ES-I3 (cell line): ENCODE data around the gene ARFGAP3.

Experiments used
- H3K36me3 ChIP-seq: 2 replicates; pipeline ENCODE4 v1.6.1; 2013; ENCODE audit warnings: mild to moderate bottlenecking, low read length, control low read depth, moderate library complexity; ENCODE audit not compliant: insufficient read depth
- H3K4me1 ChIP-seq: 2 replicates; pipeline ENCODE4 v1.6.1; 2013; ENCODE audit warnings: mild to moderate bottlenecking, control low read depth, low read length; ENCODE audit not compliant: insufficient read depth
- H3K9ac ChIP-seq: 2 replicates; pipeline ENCODE4 v1.6.1; 2013; ENCODE audit warnings: low read depth, mild to moderate bottlenecking, low read length, moderate library complexity
- H3K9me3 ChIP-seq: 2 replicates; pipeline ENCODE4 v1.6.1; 2013; ENCODE audit warnings: mild to moderate bottlenecking, low read length, moderate library complexity; ENCODE audit not compliant: control insufficient read depth, insufficient read depth

Gene ARFGAP3

DNA sequence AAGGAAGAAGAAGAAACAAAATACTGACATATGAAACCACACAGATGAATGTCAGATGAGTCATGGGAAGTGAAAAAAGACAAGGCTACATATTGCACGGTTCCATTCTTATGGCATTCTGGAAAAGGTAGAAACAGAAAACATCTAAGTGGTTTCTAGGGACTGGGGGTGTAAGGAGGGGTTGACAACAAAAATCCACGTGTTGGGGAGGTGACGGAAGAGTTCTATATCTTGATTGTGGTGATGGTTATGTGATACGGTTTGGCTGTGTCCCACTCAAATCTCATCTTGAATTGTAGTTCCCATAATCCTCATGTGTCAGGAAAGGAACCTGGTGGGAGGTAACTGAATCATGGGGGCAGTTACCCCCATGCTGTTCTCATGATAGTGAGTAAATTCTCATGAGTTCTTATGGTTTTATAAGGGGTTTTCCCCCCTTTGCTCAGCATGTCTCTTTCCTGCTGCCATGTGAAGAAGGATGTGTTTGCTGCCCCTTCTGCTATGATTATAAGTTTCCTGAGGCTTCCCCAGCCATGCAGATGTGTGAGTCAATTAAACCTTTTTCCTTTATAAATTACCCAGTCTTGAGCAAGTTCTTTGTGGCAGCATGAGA, 6.4 kb upstream of the ARFGAP3 start:
- H3K9ac ChIP-seq, result no peak overlapping the region
- no peaks in the 10 kb centered on the region for H3K36me3 ChIP-seq
- H3K4me1 ChIP-seq, result peaks cover 4% of the 10 kb centered on the region; the same call in 1 of the 2 replicates
- no peaks in the 10 kb centered on the region for H3K9me3 ChIP-seq

GRCh38 chr22:42862045-42862734, 5.1 kb upstream of the ARFGAP3 start:
- H3K9ac ChIP-seq, result no peak overlapping the region
- 0 out of 2 replicates have a peak, but pooled peaks cover 3% of the 10 kb centered on the region for H3K9me3 ChIP-seq
- no peaks in the 10 kb centered on the region for H3K36me3 ChIP-seq
- H3K4me1 ChIP-seq, result peaks cover under 1% of the 10 kb centered on the region; the same call in 1 of the 2 replicates

GRCh38 chr22:42860968-42861367, 3.9 kb upstream of the ARFGAP3 start:
- Histone ChIP-seq H3K4me1 (no peaks in the 10 kb centered on the region), H3K36me3 (no peaks in the 10 kb centered on the region), H3K9me3 (0 out of 2 replicates have a peak, but pooled peaks cover 3% of the 10 kb centered on the region), H3K9ac (no peak overlapping the region)

GRCh38 chr22:42857845-42858481, 890 bp upstream of the ARFGAP3 start:
- Histone ChIP-seq H3K9me3 (0 out of 2 replicates have a peak, but pooled peaks cover 3% of the 10 kb centered on the region), H3K9ac (peak overlapping the region; percentile 19; the same call in 1 of the 2 replicates), H3K36me3 (no peaks in the 10 kb centered on the region), H3K4me1 (no peaks in the 10 kb centered on the region; the same call in 1 of the 2 replicates)

GRCh38 chr22:42856179-42856864, 751 bp downstream of the ARFGAP3 start:
- Histone ChIP-seq H3K4me1 (no peaks in the 10 kb centered on the region; the same call in 1 of the 2 replicates), H3K9me3 (0 out of 2 replicates have a peak, but pooled peaks cover 3% of the 10 kb centered on the region), H3K36me3 (no peaks in the 10 kb centered on the region), H3K9ac (peak overlapping the region; percentile 98)

DNA sequence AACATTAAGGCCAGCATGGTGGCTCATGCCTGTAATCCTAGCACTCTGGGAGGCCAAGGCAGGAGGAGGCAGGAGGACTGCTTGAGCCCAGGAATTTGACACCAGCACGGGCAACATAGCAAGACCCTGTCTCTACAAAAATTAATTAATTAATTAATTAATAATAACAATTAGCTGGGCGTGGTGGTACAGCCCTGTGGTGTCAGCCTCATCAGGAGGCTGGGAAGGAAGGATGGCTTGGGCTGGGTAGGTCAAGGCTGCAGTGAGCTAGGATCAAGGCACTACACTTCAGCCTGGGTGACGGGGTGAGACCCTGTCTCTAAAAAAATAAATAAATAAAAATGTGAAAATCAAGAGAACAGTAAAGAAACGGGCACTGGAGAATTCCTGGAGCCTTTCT, 1.4 kb downstream of the ARFGAP3 start:
- peak overlapping the region; percentile 98; the same call in 1 of the 2 replicates for H3K9ac ChIP-seq
- H3K4me1 ChIP-seq, result no peaks in the 10 kb centered on the region; the same call in 1 of the 2 replicates
- no peaks in the 10 kb centered on the region for H3K36me3 ChIP-seq
- 0 out of 2 replicates have a peak, but pooled peaks cover 3% of the 10 kb centered on the region for H3K9me3 ChIP-seq

- H3K4me1 ChIP-seq, result no peaks in the 10 kb centered on the region; the same call in 1 of the 2 replicates
- 0 out of 2 replicates have a peak, but pooled peaks cover 3% of the 10 kb centered on the region for H3K9me3 ChIP-seq
- no peaks in the 10 kb centered on the region for H3K36me3 ChIP-seq
- no peak overlapping the region for H3K9ac ChIP-seq
Measured at GRCh38 chr22:42855211-42855610, 1.9 kb downstream of the ARFGAP3 start.

GRCh38 chr22:42848941-42849550, 8.0 kb downstream of the ARFGAP3 start:
- Histone ChIP-seq H3K4me1 (no peaks in the 10 kb centered on the region), H3K9me3 (no peaks in the 10 kb centered on the region), H3K9ac (no peak overlapping the region), H3K36me3 (no peaks in the 10 kb centered on the region)

GRCh38 chr22:42847110-42847509, 10.0 kb downstream of the ARFGAP3 start:
- Histone ChIP-seq H3K9me3 (no peaks in the 10 kb centered on the region), H3K4me1 (no peaks in the 10 kb centered on the region; the same call in 1 of the 2 replicates), H3K36me3 (no peaks in the 10 kb centered on the region), H3K9ac (no peak overlapping the region)

DNA sequence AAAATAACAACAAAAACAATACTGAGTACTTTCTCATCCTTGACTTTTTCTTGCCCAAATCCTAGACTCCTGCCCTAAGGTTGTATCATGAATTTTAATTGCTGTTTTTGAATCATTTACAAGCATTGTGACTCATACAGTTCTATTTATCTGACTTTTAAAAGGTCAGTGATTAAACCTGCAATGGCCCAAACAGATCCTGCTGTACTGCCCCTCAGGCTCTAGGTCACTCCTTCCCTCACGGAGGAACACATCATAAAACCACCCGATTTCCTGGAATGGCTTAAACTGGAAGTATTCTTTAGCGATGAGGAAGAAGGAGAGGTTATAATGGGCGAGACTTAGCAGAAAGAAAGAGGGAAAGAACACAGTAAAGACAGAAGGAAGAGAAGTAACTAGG, 12.3 kb downstream of the ARFGAP3 start:
- H3K4me1 ChIP-seq, result no peaks in the 10 kb centered on the region; the same call in 1 of the 2 replicates
- H3K9me3 ChIP-seq, result no peaks in the 10 kb centered on the region
- H3K9ac ChIP-seq, result no peak overlapping the region
- H3K36me3 ChIP-seq, result 0 out of 2 replicates have a peak, but pooled peaks cover 4% of the 10 kb centered on the region

- Histone ChIP-seq H3K9ac (no peak overlapping the region), H3K36me3 (0 out of 2 replicates have a peak, but pooled peaks cover 4% of the 10 kb centered on the region), H3K9me3 (no peaks in the 10 kb centered on the region), H3K4me1 (no peaks in the 10 kb centered on the region; the same call in 1 of the 2 replicates)
Measured at GRCh38 chr22:42842658-42843370, 14.3 kb downstream of the ARFGAP3 start.

DNA sequence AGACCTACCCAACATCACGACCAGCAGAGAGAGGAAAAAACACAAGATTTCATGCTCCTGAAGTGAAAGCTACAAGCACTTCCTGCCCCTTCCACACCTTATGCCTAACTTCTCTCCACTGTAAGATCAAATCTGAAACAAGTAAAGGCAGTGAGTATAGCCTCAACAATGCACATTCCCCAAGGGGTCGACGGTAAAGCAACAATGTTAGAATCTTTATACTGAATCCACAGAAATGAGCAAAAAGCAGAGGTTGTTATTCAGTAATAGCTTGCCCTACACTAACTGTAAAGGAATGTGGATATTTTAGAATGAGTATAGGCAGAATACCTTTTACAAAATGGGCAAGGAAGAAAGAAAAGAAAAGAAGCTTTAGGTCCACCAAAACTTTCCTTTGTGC, 15.6 kb downstream of the ARFGAP3 start:
- no peak overlapping the region for H3K9ac ChIP-seq
- H3K9me3 ChIP-seq, result no peaks in the 10 kb centered on the region
- 0 out of 2 replicates have a peak, but pooled peaks cover 4% of the 10 kb centered on the region for H3K36me3 ChIP-seq
- no peaks in the 10 kb centered on the region; the same call in 1 of the 2 replicates for H3K4me1 ChIP-seq

DNA sequence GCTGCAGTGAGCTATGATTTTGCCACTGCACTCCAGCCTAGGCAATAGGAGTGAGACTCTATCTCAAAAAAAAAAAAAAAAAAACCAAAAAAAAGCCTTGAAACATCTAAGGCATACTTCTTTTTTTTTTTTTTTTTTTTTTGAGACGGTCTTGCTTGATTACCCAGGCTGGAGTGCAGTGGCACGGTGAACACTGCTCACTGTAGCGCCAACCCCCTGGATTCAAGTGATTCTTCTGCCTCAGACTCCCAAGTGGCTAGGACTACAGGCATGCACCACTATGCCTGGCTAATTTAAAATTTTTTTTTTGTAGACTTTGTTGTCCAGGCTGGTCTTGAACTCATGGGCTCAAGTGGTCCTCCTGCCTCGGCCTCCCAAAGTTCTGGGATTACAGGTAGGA, 19.5 kb downstream of the ARFGAP3 start:
- Histone ChIP-seq H3K9ac (no peak overlapping the region), H3K9me3 (no peaks in the 10 kb centered on the region), H3K36me3 (peaks cover 4% of the 10 kb centered on the region; the same call in 1 of the 2 replicates), H3K4me1 (no peaks in the 10 kb centered on the region)
